ENCODE measurements around the gene MAP10. TPM values are rescaled to one million over a fixed set of nuclear protein-coding genes. Genes with fewer than 3 reads are reported as not detected.

Gene MAP10
- total RNA-seq, 1 experiment from 2014 or later, result 2.1 TPM

DNA sequence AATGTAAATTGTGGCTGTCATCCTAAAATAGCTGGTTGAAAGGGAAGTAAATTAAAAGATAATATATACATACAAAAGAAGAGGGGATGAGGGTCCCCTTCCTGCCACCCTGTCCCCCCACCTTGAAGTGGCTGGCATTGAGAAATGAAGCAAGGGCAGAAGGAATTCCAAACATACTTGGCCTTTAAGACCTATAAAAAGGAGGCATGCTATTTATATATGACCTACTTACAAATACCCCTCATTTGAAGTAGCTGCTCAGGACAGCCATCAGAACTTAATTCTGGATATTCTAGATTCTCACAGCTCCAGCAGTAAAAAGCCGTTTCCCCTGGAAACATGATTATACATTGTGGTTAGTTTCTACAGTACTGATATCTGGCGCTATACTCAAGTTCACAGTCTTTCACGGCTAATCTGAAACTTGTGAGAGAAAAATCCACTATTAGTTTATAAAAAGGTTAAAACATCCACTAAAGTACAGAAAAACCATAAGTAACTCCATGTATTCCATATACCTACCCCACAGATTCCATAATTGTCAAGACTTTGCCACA is 9.6 kb upstream of the MAP10 start:
- DNase-seq (ENCODE audit: low read depth), result no peak

DNA sequence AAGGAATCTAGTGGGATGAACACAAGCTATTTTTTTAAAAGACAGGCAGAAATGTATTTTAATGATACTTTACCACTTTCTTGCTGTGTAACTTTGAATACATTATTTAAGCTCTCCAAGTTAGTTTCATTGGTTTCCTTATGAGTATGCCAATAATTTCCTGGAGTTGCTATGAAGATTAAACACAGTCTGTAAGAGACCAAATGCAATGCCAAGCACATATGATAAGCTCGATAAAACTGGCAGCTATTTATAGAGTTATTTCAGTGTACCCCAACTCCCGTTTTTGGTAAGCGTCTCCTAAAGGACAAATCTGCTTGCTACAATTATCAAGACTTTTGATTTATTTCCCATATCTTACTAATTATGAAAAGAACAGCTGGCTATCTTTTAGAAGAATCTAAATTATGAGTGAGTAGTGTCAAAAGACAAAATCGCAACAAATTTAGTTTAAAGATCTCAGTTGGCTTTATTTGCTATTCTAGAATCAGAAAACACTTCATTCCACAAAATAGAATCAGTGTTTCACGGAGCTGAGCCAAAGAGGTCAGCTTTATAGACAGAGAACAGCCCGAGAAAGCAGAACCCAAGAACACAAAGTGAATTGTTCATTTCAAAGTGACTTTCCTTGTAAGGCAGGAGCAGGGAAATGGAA is 7.2 kb upstream of the MAP10 start:
- no peak for DNase-seq (ENCODE audit: low read depth)

- no peak for DNase-seq (ENCODE audit: low read depth)
Measured at GRCh38 chr1:232798920-232799319, 6.3 kb upstream of the MAP10 start.

- DNase-seq (ENCODE audit: low read depth), result no peak
Measured at GRCh38 chr1:232806186-232806510, 932 bp downstream of the MAP10 start.

DNA sequence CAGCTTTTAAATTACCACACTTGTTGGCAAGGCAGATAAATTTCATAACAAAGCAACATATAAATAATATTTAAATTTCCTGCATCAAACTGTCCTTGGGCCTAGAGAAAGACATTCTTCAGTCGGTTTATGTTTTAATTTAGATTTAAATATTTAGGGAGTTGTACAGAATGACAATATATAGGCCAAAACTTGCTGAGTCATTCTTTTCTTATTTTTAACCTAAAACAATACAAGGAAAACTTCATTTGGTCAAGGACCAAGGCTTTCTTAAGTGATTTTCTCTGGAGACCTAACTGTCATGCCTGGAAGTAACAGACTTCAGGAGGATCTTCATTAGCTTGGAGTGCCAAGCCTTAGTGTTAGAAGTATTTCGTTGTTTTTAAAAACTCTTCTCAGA is 5.6 kb downstream of the MAP10 start:
- DNase-seq (ENCODE audit: low read depth), result no peak

DNA sequence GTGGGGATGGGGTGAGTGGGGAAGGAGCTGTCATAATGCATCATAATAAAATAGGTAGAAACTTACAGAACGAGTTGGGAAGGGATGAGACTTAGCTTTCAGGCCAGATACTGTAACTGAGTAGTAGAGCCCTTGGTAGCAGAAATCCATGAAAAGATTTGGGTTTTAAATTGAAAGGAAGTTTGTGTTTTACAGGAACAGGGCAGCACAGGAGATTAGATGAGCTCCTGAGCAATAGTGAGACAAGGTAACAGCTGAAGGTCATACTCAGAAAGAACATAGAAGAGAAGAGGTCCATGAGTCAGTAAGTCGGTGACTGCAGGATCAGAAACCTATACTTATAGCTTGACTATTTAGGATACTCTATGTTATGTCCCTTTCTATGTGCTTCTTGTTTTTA is 7.3 kb downstream of the MAP10 start:
- DNase-seq (ENCODE audit: low read depth), result no peak

- no peak for DNase-seq (ENCODE audit: low read depth)
Measured at GRCh38 chr1:232813097-232813496, 7.9 kb downstream of the MAP10 start.

DNA sequence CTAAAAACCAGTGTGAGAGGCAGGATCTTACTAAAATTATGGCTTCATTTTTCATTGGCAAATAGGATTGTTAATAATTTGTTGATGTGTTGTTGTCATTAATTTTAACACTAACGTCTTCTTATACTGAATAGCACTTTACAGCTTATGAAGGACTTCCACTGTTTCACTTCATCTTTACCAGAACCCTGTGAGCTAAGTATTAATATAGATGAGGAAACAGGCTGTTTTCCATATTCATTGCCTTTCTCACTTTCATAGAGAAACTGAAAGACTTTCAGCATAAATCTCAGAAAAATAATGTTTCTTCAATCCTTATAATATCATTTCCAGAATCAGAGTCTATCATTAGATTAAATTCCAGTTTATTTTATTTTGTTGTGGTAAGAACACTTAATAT is 8.5 kb downstream of the MAP10 start:
- DNase-seq (ENCODE audit: low read depth), result no peak

DNA sequence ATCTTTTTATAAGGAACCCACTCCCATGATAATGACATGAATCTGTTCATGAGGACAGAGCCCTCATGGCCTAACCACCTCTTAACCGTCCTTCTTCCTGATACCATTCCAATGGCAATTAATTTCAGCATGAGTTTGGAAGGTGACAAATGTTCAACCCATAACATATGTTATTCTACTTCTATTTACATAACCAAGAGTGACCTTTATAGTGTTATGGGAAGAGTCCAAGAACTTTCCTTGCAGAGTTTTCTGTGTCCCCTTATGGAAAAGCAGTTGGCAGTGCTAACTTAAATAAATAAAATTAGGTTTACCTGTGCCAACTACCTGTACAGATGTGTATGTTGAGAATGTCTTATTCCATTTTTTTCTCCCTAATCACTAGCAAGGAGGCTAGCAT is 11.1 kb downstream of the MAP10 start:
- no peak for DNase-seq (ENCODE audit: low read depth)

DNA sequence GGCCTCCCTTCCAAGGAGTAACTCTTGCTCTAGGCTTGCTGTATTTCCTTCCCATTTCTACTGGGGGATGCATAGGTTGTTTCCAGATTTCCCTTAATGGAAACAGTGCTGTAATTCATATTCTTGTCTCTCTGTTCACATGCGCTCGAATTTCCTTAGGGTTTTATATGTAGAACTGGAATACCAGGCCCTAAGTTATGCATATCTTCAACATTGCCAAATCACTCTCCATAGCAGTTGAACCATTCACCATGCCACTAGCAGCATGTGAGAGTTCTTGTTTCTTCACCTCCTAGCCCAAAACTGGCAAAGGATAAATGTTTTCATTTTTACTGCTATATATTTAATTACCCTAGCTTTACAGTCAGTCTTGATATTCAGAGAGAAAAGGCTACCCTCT is 12.8 kb downstream of the MAP10 start:
- DNase-seq (ENCODE audit: low read depth), result no peak

DNA sequence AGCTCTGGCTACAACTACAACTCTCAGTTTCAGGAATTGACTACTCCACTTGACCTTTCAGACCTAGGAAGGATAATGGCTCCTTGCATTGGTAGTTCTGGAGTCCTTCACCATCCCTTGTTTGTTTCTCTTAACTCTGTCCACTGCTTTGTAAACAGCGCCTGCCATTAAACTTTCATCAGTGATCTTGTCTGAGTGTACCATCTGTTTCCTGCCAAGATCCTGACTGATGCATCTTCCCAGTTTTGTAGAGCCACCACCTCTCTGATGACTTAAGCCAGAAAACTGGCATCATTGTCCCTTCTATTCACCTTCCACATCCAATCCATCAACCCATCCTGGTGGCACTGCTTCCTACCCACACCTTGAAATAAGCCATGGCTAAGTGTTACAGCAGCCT is 15.2 kb downstream of the MAP10 start:
- DNase-seq (ENCODE audit: low read depth), result no peak

GRCh38 chr1:232822530-232822929 is 17.3 kb downstream of the MAP10 start:
- DNase-seq (ENCODE audit: low read depth), result no peak

GRCh38 chr1:232826318-232826717 is 21.1 kb downstream of the MAP10 start:
- no peak for DNase-seq (ENCODE audit: low read depth)

- DNase-seq (ENCODE audit: low read depth), result no peak
Measured at GRCh38 chr1:232830661-232831060, 25.4 kb downstream of the MAP10 start.

GRCh38 chr1:232831895-232832294 is 26.7 kb downstream of the MAP10 start:
- DNase-seq (ENCODE audit: low read depth), result no peak

- no peak for DNase-seq (ENCODE audit: low read depth)
Measured at GRCh38 chr1:232834066-232834465, 28.9 kb downstream of the MAP10 start.

DNA sequence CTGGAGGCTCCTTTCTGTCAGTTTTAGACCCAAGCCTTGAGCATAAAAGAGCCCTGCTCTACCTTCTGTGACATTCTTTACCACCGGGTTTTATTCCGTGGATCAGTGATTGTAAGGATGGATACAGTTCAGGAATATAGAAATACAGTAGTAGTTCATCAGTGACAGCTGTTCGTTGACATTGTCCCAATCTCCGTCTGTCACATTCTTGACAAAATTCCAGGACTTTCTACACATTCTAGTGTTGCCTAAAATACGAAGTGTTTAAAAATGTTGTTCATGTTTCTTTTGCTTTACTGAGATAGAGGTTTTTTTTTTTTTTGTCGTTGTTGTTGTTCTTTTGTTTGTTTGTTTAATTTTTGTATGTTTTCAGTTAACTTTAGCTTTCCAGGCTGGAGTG is 29.9 kb downstream of the MAP10 start:
- DNase-seq (ENCODE audit: low read depth), result peak; percentile 20

- DNase-seq (ENCODE audit: low read depth), result no peak
Measured at GRCh38 chr1:232837087-232837486, 31.9 kb downstream of the MAP10 start.

GRCh38 chr1:232841823-232842565 is 36.8 kb downstream of the MAP10 start:
- no peak for DNase-seq (ENCODE audit: low read depth)

GRCh38 chr1:232844791-232845190 is 39.6 kb downstream of the MAP10 start:
- peak; percentile 39 for DNase-seq (ENCODE audit: low read depth)

DNA sequence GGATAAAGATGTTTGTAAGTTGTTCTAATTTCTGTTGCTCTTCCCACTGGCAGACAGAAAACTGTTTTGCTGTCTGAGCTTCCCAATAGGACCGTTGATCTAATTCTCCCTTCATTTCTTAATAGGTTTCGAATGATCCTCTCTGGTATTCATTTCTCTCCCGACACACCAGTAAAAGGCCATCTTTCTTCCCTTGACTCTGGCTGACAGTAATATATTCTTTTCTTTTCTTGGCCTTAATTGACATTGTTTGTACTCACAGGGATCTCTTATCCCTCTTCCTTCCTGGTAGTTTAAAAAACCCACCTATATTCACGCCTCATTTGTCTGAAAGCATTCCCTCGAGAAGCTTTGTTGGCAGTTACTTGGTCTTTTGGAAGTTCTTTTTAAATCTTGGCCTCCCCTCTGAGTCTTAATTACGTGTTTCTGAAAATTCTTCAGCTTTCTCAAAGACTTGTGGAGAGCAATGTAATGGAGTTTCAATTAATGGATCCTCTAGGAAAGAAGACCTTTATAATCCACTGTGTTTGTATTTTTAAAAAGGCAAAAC is 40.3 kb downstream of the MAP10 start:
- DNase-seq (ENCODE audit: low read depth), result no peak

DNA sequence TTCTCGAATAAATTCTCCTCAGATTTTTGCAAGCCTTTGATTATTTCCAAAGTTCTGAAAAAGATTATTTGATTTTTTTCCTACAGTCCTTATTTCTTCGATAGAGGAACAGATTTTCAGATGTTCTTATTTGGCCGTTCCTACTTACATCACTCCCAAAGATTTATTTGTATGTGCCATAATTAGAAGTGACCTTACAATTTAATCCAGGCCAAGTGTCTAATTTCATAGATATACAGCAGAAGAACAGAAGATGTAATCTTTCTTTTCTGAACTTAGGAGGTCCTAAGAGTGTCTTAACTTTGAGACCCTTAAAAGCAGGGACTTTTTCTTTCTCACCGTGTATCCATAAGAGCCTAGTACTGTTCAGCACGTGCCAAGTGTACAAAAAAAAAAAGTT is 46.3 kb downstream of the MAP10 start:
- no peak for DNase-seq (ENCODE audit: low read depth)
